Gastrocnemius medialis (tissue), 4 donors: ENCODE data around the gene CACNA1A.

Experiments used
- POLR2A ChIP-seq, 2 donors: fragments of 450-650 bp; IDR thresholded peaks; one replicate each; pipeline ENCODE4 v1.6.1; 2017; ENCODE audit warnings: antibody characterized with exemption in 2 of 2, mild to moderate bottlenecking in 2 of 2, moderate library complexity in 2 of 2
- TF ChIP-seq, protein P1 (sequence below), 5 experiments: fragments of 450-650 bp in 3 of 5; fragments of 200-600 bp in 2 of 5; sonication (generic) in 2 of 5; IDR thresholded peaks in 4 of 5; conservative IDR thresholded peaks in 1 of 5; 1 replicate in 4 of 5; 2 replicates in 1 of 5; pipeline ENCODE4 v1.5.1; 2016 to 2019; ENCODE audit warnings: antibody characterized with exemption in 5 of 5, mild to moderate bottlenecking in 3 of 5, moderate library complexity in 3 of 5

DNA sequence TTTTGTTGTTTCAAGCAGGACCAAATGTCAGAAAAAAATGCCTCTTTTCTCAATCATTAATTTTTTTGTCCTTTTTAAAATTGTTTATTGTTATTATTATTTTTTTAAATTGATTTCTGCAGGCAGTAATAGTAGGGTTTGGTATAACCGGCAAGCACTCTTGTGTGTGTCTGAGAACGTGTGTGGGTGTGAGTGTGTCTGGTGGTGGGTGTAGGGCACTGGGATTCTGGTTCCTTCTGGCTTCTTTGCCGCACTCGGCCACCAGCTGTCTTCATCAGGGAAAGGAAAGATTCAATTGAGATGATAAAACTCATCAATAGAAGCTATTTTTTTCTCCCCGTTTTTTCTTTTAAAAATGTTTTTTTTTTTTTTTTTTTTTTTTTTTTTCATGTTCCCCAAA is 299.7 kb downstream of the CACNA1A start:
- TF ChIP-seq, protein P1, sequence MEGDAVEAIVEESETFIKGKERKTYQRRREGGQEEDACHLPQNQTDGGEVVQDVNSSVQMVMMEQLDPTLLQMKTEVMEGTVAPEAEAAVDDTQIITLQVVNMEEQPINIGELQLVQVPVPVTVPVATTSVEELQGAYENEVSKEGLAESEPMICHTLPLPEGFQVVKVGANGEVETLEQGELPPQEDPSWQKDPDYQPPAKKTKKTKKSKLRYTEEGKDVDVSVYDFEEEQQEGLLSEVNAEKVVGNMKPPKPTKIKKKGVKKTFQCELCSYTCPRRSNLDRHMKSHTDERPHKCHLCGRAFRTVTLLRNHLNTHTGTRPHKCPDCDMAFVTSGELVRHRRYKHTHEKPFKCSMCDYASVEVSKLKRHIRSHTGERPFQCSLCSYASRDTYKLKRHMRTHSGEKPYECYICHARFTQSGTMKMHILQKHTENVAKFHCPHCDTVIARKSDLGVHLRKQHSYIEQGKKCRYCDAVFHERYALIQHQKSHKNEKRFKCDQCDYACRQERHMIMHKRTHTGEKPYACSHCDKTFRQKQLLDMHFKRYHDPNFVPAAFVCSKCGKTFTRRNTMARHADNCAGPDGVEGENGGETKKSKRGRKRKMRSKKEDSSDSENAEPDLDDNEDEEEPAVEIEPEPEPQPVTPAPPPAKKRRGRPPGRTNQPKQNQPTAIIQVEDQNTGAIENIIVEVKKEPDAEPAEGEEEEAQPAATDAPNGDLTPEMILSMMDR (IDR thresholded peaks at IDR 0.05 in 4 of 5, conservative IDR thresholded peaks at IDR 0.05 in 1 of 5) = no peak
- no peak for TF ChIP-seq POLR2A (IDR thresholded peaks at IDR 0.05)
